ENCODE measurements around the gene ZNF79. TPM values are rescaled to one million over a fixed set of nuclear protein-coding genes. Genes with fewer than 3 reads are reported as not detected.

ZNF79 gene
- total and polyA plus RNA-seq, 8 donors = 3.4 to 5.2 (median 4.0) TPM

GRCh38 chr9:127490535-127491230, 66.5 kb downstream of the ZNF79 start:
- Histone ChIP-seq H3K4me3 (no peak overlapping the region), H3K4me1 (peaks cover 11 to 13% (median 13%) of the 10 kb centered on the region in 3 donors), H3K27ac (no peak overlapping the region), H3K9me3 (no peaks in the 10 kb centered on the region), H3K36me3 (peaks cover 0 to 9% (median 0%) of the 10 kb centered on the region in 3 donors), H3K27me3 (no peaks in the 10 kb centered on the region)
- intact Hi-C loops (cut with DNase I) = loop anchor here in 2 of 3 donors (10.0 kb wide), 1 partner anchor 244 kb away; the partner anchor contains the start of gene TOR2A (in 2 of the 2)
- ATAC-seq (no peak), DNase-seq (no peak), FAIRE-seq (no peak)
- WGBS, 2 donors = 91 to 92% methylated on average over 9 of the region's 9 CpGs
- TF ChIP-seq CTCF (IDR thresholded peaks at IDR 0.05) = no peak

- intact Hi-C loops (cut with DNase I) = loop anchor here in 2 of 3 donors (10.0 kb wide), 1 partner anchor 243 kb away; the partner anchor contains the start of gene TOR2A (in 2 of the 2)
- DNase-seq = no peak
Observed at GRCh38 chr9:127491516-127491915, 67.3 kb downstream of the ZNF79 start.

GRCh38 chr9:127492616-127493015, 68.4 kb downstream of the ZNF79 start:
- 88 to 92% methylated on average over 14 of the region's 14 CpGs for WGBS, 2 donors
- peak in 1 of 6 donors; percentile 59 for DNase-seq
- H3K27ac ChIP-seq = no peak overlapping the region
- H3K4me1 ChIP-seq = peaks cover 11 to 16% (median 14%) of the 10 kb centered on the region in 3 donors
- intact Hi-C loops (cut with DNase I) = loop anchor here in 2 of 3 donors (10.0 kb wide), 1 partner anchor 242 kb away; the partner anchor contains the start of gene TOR2A (in 2 of the 2)
- no peak for FAIRE-seq
- H3K9me3 ChIP-seq = no peaks in the 10 kb centered on the region
- H3K27me3 ChIP-seq = no peaks in the 10 kb centered on the region
- H3K4me3 ChIP-seq = no peak overlapping the region
- H3K36me3 ChIP-seq = peaks cover 0 to 6% (median 5%) of the 10 kb centered on the region in 3 donors
- TF ChIP-seq CTCF (IDR thresholded peaks at IDR 0.05) = no peak
- ATAC-seq = no peak

More at GRCh38 chr9:127491516-127491915, 67.3 kb downstream of the ZNF79 start:
- no peak for ATAC-seq
- H3K27ac ChIP-seq = no peak overlapping the region
- H3K36me3 ChIP-seq = peaks cover 0 to 9% (median 3%) of the 10 kb centered on the region in 3 donors
- H3K4me1 ChIP-seq = peaks cover 11 to 16% (median 14%) of the 10 kb centered on the region in 3 donors
- H3K4me3 ChIP-seq = no peak overlapping the region
- H3K9me3 ChIP-seq = no peaks in the 10 kb centered on the region
- no peaks in the 10 kb centered on the region for H3K27me3 ChIP-seq
- 92 to 93% methylated on average over 9 to 10 of the region's 10 CpGs for WGBS, 2 donors
- no peak for FAIRE-seq
- TF ChIP-seq CTCF (IDR thresholded peaks at IDR 0.05) = no peak

- no peaks in the 10 kb centered on the region for H3K27me3 ChIP-seq
- no peak for TF ChIP-seq CTCF (IDR thresholded peaks at IDR 0.05)
- H3K36me3 ChIP-seq = peaks cover 0 to 6% (median 5%) of the 10 kb centered on the region in 3 donors
- DNase-seq (peak in 3 of 6 donors; percentile 48 to 84 (median 52)), ATAC-seq (peak in 2 of 4 donors; percentile 8 to 14), FAIRE-seq (no peak)
- H3K27ac ChIP-seq = peak overlapping the region in 2 of 4 donors; percentile 17 to 76
- H3K9me3 ChIP-seq = no peaks in the 10 kb centered on the region
- 77 to 80% methylated on average over 22 of the region's 22 CpGs for WGBS, 2 donors
- intact Hi-C loops (cut with DNase I) = loop anchor here in 2 of 3 donors (10.0 kb wide), 1 partner anchor 241 kb away; the partner anchor contains the start of gene TOR2A (in 2 of the 2)
- no peak overlapping the region for H3K4me3 ChIP-seq
- peaks cover 11 to 16% (median 14%) of the 10 kb centered on the region in 3 donors for H3K4me1 ChIP-seq
Observed at GRCh38 chr9:127493592-127494303, 69.6 kb downstream of the ZNF79 start.

All from pancreas (tissue), 10 donors.